Measurements from ENCODE around the gene UBE2V1. TPM values are rescaled to one million over a fixed set of nuclear protein-coding genes. Genes with fewer than 3 reads are reported as not detected.
"Not testable (repeated sequence)": the region's sequence is repeated elsewhere in the genome, so short reads cannot be mapped to it uniquely, and the experiment has no call there.

The UBE2V1 gene
- total and polyA plus RNA-seq, 2 donors (not counting 3 experiments of a cell fraction or from before 2014, with no cell fraction given) = 145 to 156 TPM

DNA sequence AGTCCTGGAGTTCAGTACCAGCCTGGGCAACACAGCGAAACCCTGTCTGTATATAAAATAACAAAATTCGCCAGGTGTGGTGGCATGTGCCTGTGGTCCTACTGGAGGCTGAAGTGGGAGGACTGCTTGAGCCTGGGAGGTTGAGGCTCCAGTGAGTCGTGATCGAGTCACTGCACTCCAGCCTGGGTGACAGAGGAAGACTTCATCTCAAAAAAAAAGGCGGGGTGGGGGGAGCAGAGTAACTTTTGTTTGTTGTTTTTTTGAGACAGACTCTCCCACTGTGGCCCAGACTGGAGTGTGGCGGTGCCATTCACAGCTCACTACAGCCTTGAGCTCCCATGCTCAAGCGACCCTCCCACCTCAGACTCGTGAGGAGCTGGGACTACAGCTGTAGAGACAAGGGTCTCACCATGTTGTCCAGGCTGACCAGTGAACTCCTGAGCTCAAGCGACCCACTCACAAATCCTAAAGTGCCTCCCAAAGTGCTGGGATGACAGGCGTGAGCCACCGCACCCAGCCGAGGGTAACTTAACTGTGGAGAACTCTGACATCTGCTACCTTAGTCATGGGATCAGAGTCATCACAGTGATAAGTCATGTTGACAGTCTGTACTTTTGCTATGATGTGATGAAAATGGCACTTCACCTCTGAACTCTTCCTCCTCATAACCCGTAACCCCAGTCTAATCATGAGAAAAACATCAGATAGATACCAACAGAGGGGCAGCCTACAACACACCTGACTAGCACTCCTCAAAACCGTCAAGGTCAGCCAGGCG lies 24.1 kb upstream of the UBE2V1 start:
- H3K9me3 ChIP-seq (replicated peaks; ENCODE audit: control insufficient read depth, insufficient read depth, low read length) = no peaks in the 10 kb centered on the region
- H3K9ac ChIP-seq (replicated peaks; ENCODE audit: extremely low read depth, insufficient read depth, low read length) = no peak overlapping the region
- intact Hi-C loops (cut with micrococcal nuclease) = no loop called here
- H2AFZ ChIP-seq (ENCODE audit: low read depth, low read length) = no peak overlapping the region
- H3K27me3 ChIP-seq (ENCODE audit: control insufficient read depth in 2 of 2, insufficient read depth in 2 of 2, low read length in 2 of 2) = no peaks in the 10 kb centered on the region
- TF ChIP-seq GATA2 (IDR thresholded peaks at IDR 0.05; ENCODE audit: insufficient read depth, insufficient read length, low read depth, low read length) (no peak), MYC (IDR thresholded peaks at IDR 0.05; ENCODE audit: low read depth, low read length) (no peak), JUN (IDR thresholded peaks at IDR 0.05; ENCODE audit: borderline replicate concordance, insufficient read depth, insufficient read length, low read depth) (no peak), POLR2A (IDR thresholded peaks at IDR 0.05; ENCODE audit: low read depth, low read length) (no peak), EZH2 (IDR thresholded peaks at IDR 0.05; ENCODE audit: borderline replicate concordance, low read depth, low read length, severe bottlenecking) (no peak), FOS (IDR thresholded peaks at IDR 0.05; ENCODE audit: borderline replicate concordance, insufficient read depth, low read length) (no peak), MAX (IDR thresholded peaks at IDR 0.05; ENCODE audit: insufficient read depth, insufficient read length) (no peak), CTCF (IDR thresholded peaks at IDR 0.05; ENCODE audit: extremely low read depth in 1 of 2, insufficient read depth in 1 of 2, low read depth in 1 of 2, low read length in 2 of 2) (no peak), POLR2AphosphoS5 (IDR thresholded peaks at IDR 0.05; ENCODE audit: insufficient read depth, low read depth, low read length) (no peak)
- peaks cover 26% of the 10 kb centered on the region for H3K4me1 ChIP-seq (ENCODE audit: control insufficient read depth, extremely low read depth, insufficient read depth, low read length)
- ChIA-PET POLR2A (no interaction called here), CTCF (interaction anchor here (0.6 to 4.2 kb wide), 6 partner anchors 10 to 158 kb away, joined by 3 to 30 read pairs (median 6); partner anchors contain the start of gene PEDS1)
- dilution Hi-C loops (cut with MboI; ENCODE audit: extremely low pct_ligation_motif_present, low sequenced_read_pairs) = no loop called here
- H3K27ac ChIP-seq (ENCODE audit: insufficient read depth, low read depth, low read length) = no peak overlapping the region
- no peak for FAIRE-seq
- no peaks in the 10 kb centered on the region for H4K20me1 ChIP-seq (replicated peaks; ENCODE audit: control insufficient read depth, extremely low read depth, insufficient read depth, low read length)
- peaks cover 95% of the 10 kb centered on the region for H3K79me2 ChIP-seq (ENCODE audit: control insufficient read depth, insufficient read depth, low read length)
- no peak overlapping the region for H3K4me3 ChIP-seq (replicated peaks in 1 of 3; ENCODE audit: insufficient read depth in 1 of 3, low read depth in 1 of 3, low read length in 3 of 3)
- H3K9me1 ChIP-seq (replicated peaks; ENCODE audit: control insufficient read depth, extremely low read depth, insufficient read depth, low read length) = no peaks in the 10 kb centered on the region
- no TSS peak for BruUV-seq (replicated peaks)
- peaks cover 25 to 31% of the 10 kb centered on the region in 2 experiments for H3K36me3 ChIP-seq (ENCODE audit: control insufficient read depth in 2 of 2, extremely low read depth in 1 of 2, insufficient read depth in 2 of 2, low read length in 2 of 2)
- DNase-seq (ENCODE audit: low read depth, low spot score) = no peak
- H3K4me2 ChIP-seq (ENCODE audit: insufficient read depth, low read length) = no peak overlapping the region

DNA sequence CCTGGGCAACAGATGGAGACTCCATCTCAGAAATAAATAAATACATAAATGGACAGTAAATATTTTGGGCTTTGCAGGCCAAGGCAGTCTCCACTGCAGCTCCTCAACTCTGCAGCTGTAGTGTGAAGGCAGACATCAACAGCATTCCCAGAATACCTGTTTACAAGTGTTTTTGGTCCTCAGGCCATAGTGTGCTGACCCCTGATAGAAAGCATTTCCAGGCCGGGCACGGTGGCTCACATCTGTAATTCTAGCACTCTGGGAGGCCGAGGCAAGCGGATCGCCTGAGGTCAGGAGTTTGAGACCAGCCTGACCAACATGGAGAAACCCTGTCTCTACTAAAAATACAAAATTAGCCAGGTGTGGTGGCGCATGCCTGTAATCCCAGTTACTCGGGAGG lies 22.2 kb upstream of the UBE2V1 start:
- FAIRE-seq; BruUV-seq (replicated peaks); POLR2A ChIA-PET: not testable (repeated sequence)

More for the DNA sequence above, 22.2 kb upstream of the UBE2V1 start:
- H3K9me3 ChIP-seq (replicated peaks; ENCODE audit: control insufficient read depth, insufficient read depth, low read length); H3K9ac ChIP-seq (replicated peaks; ENCODE audit: extremely low read depth, insufficient read depth, low read length); H3K9me1 ChIP-seq (replicated peaks; ENCODE audit: control insufficient read depth, extremely low read depth, insufficient read depth, low read length); H4K20me1 ChIP-seq (replicated peaks; ENCODE audit: control insufficient read depth, extremely low read depth, insufficient read depth, low read length); H3K4me2 ChIP-seq (ENCODE audit: insufficient read depth, low read length); H3K27me3 ChIP-seq (ENCODE audit: control insufficient read depth in 2 of 2, insufficient read depth in 2 of 2, low read length in 2 of 2); intact Hi-C loops (cut with micrococcal nuclease); DNase-seq (ENCODE audit: low read depth, low spot score); H3K4me3 ChIP-seq (replicated peaks in 1 of 3; ENCODE audit: insufficient read depth in 1 of 3, low read depth in 1 of 3, low read length in 3 of 3); H3K27ac ChIP-seq (ENCODE audit: insufficient read depth, low read depth, low read length); H2AFZ ChIP-seq (ENCODE audit: low read depth, low read length); dilution Hi-C loops (cut with MboI; ENCODE audit: extremely low pct_ligation_motif_present, low sequenced_read_pairs): not testable (repeated sequence)
- H3K36me3 ChIP-seq (ENCODE audit: control insufficient read depth in 2 of 2, extremely low read depth in 1 of 2, insufficient read depth in 2 of 2, low read length in 2 of 2) = peaks cover 27 to 35% of the 10 kb centered on the region in 2 experiments
- H3K79me2 ChIP-seq (ENCODE audit: control insufficient read depth, insufficient read depth, low read length) = peaks cover 90% of the 10 kb centered on the region
- CTCF ChIA-PET = interaction anchor here (1.5 to 2.5 kb wide), 2 partner anchors 17 to 37 kb away, joined by 4 to 14 read pairs; no protein-coding TSS in a partner anchor
- peaks cover 11% of the 10 kb centered on the region for H3K4me1 ChIP-seq (ENCODE audit: control insufficient read depth, extremely low read depth, insufficient read depth, low read length)

Measured in endothelial cell of umbilical vein (primary cell).